ENCODE data around the gene GLRX3.

- TF ChIP-seq CTCF (conservative IDR thresholded peaks at IDR 0.05; ENCODE audit: low read depth, low read length), result no peak
- no peak for TF ChIP-seq EZH2 (IDR thresholded peaks at IDR 0.05; ENCODE audit: low read length, unreplicated experiment)
Measured at GRCh38 chr10:130194991-130195645, 58.9 kb downstream of the GLRX3 start.

Measured in PC-3 (cell line).